B cell (primary cell): ENCODE measurements around the gene TTC28. TPM values are rescaled to one million over a fixed set of nuclear protein-coding genes. Genes with fewer than 3 reads are reported as not detected.

Source experiments
- ATAC-seq: fragments of 200-7000 bp; cut with Tn5 transposase; one replicate; pipeline ENCODE4 v1.10.0; 2021; ENCODE audit warnings: low read depth, mild to moderate bottlenecking, moderate number of reproducible peaks, moderate library complexity
- CTCF ChIA-PET: fragments of 350-600 bp; sonication (Branson Sonifier 250); formaldehyde crosslinking; loops from one replicate; lab custom pipeline; 2021; ENCODE audit warnings: antibody characterized with exemption, inconsistent platforms; lab: Charles Lee
- POLR2A ChIA-PET: fragments of 350-600 bp; sonication (Branson Sonifier 250); formaldehyde crosslinking; loops from one replicate; lab custom pipeline; 2021; ENCODE audit warnings: antibody characterized with exemption; lab: Charles Lee
- DNase-seq: peaks from one replicate; pipeline ENCODE4 v3.0.0; 2013
- H2AFZ ChIP-seq: 2 replicates; pipeline ENCODE4 v1.6.1; 2012; ENCODE audit warnings: mild to moderate bottlenecking, low read depth, low read length; ENCODE audit not compliant: insufficient read depth, poor library complexity, severe bottlenecking
- H3K27ac ChIP-seq, 2 donors: 1 replicate in 1 of 2; 2 replicates in 1 of 2; pipeline ENCODE4 v1.5.1; 2012 to 2013; ENCODE audit warnings: low read length in 2 of 2, mild to moderate bottlenecking in 2 of 2, moderate library complexity in 1 of 2
- H3K27me3 ChIP-seq, 4 experiments: fragments of 200-600 bp in 1 of 4; sonication (generic) in 1 of 4; replicated peaks in 1 of 4; 1 replicate in 2 of 4; 2 replicates in 2 of 4; pipeline versions ENCODE4 v1.6.1 to v1.7.0; 2013 to 2016; ENCODE audit warnings: low read length in 3 of 4, mild to moderate bottlenecking in 2 of 4, mixed read lengths in 1 of 4, moderate library complexity in 1 of 4; ENCODE audit not compliant: insufficient read depth in 4 of 4, control insufficient read depth in 3 of 4; ENCODE audit errors: control extremely low read depth in 1 of 4
- H3K36me3 ChIP-seq, 2 experiments: replicated peaks in 1 of 2; 1 replicate in 1 of 2; 2 replicates in 1 of 2; pipeline versions ENCODE4 v1.6.1 to v1.7.1; 2013; ENCODE audit warnings: low read length in 1 of 2; ENCODE audit not compliant: insufficient read depth in 2 of 2, control insufficient read depth in 1 of 2; ENCODE audit errors: control extremely low read depth in 1 of 2, extremely low read depth in 1 of 2
- H3K4me1 ChIP-seq, 2 donors: fragments of 200-600 bp in 1 of 2; sonication (generic) in 1 of 2; 1 replicate in 1 of 2; 2 replicates in 1 of 2; pipeline versions ENCODE4 v1.5.1 to v1.6.1; 2013 to 2017; ENCODE audit warnings: low read length in 2 of 2; ENCODE audit not compliant: control insufficient read depth in 2 of 2, insufficient read depth in 2 of 2
- H3K4me2 ChIP-seq: replicated peaks from 2 replicates; pipeline ENCODE3; 2012; ENCODE audit warnings: mild to moderate bottlenecking, low read depth, low read length; ENCODE audit not compliant: poor library complexity, severe bottlenecking
- H3K4me3 ChIP-seq, 5 experiments: fragments of 200-600 bp in 1 of 5; sonication (generic) in 1 of 5; 1 replicate in 3 of 5; 2 replicates in 2 of 5; pipeline versions ENCODE4 v1.5.1 to v1.7.0; 2011 to 2016; ENCODE audit warnings: low read length in 4 of 5, mild to moderate bottlenecking in 4 of 5, low read depth in 2 of 5, control low read depth in 1 of 5, moderate library complexity in 1 of 5; ENCODE audit not compliant: insufficient read depth in 1 of 5; ENCODE audit errors: control extremely low read depth in 1 of 5, extremely low read depth in 1 of 5
- H3K79me2 ChIP-seq: fragments of 200-600 bp; sonication (generic); one replicate; pipeline ENCODE4 v1.6.0; 2016; ENCODE audit warnings: low read length; ENCODE audit not compliant: control insufficient read depth, insufficient read depth
- H3K9ac ChIP-seq: fragments of 200-600 bp; sonication (generic); 2 replicates; pipeline ENCODE4 v1.6.1; 2017; ENCODE audit warnings: mild to moderate bottlenecking, low read length, moderate library complexity
- H3K9me3 ChIP-seq, 3 donors: one replicate each; pipeline versions ENCODE4 v1.6.1 to v1.7.1; 2013; ENCODE audit warnings: low read length in 2 of 3; ENCODE audit not compliant: control insufficient read depth in 2 of 3, insufficient read depth in 1 of 3; ENCODE audit errors: control extremely low read depth in 1 of 3
- H4K20me1 ChIP-seq: 2 replicates; pipeline ENCODE4 v1.6.0; 2012; ENCODE audit warnings: mild to moderate bottlenecking, low read length; ENCODE audit not compliant: insufficient read depth, control insufficient read depth, poor library complexity, severe bottlenecking
- H3K27ac Mint-ChIP-seq: one replicate; pipeline ENCODE4 v1.8.0; 2021; ENCODE audit warnings: mixed read lengths
- H3K27me3 Mint-ChIP-seq: one replicate; pipeline ENCODE4 v1.8.0; 2021; ENCODE audit warnings: mixed read lengths
- H3K4me1 Mint-ChIP-seq: one replicate; pipeline ENCODE4 v1.8.0; 2021; ENCODE audit warnings: mixed read lengths
- H3K4me3 Mint-ChIP-seq: one replicate; pipeline ENCODE4 v1.8.0; 2021; ENCODE audit warnings: mixed read lengths
- H3K9me3 Mint-ChIP-seq: one replicate; pipeline ENCODE4 v1.8.0; 2022; ENCODE audit warnings: mixed read lengths; ENCODE audit not compliant: insufficient read depth
- EZH2 ChIP-seq: IDR thresholded peaks from 2 replicates; pipeline ENCODE4 v1.6.1; 2012; ENCODE audit warnings: borderline replicate concordance, low read depth, mild to moderate bottlenecking, moderate library complexity, low read length; ENCODE audit not compliant: insufficient read depth, poor library complexity, severe bottlenecking
- WGBS: methylation state at CpG from one replicate; pipeline ENCODE4 v1.1.5; 2013; ENCODE audit warnings: missing lambda C conversion rate; ENCODE audit not compliant: insufficient coverage; 5-methylcytosine and 5-hydroxymethylcytosine counted together
- intact Hi-C: fragments of 100-400 bp; cut with micrococcal nuclease; formaldehyde crosslinking; loops from one replicate; pipeline ENCODE4 v1.10.0; 2022
- polyA plus RNA-seq: library from polyadenylated mRNA; depleted of rRNA; stranded (reverse); fragments of >200 nt; gene quantifications from 2 replicates; pipeline ENCODE4 v1.2.3, GENCODE V29; 2012
- total RNA-seq, 2 donors: library from RNA; stranded (reverse); fragments of 120-200 nt in 1 of 2; gene quantifications; 1 replicate in 1 of 2; 2 replicates in 1 of 2; pipeline versions ENCODE4 v1.2.3 to v1.2.4, GENCODE V29; 2013 to 2022
- TF ChIP-seq, protein P1 (sequence below): fragments of 200-600 bp; IDR thresholded peaks from one replicate; pipeline ENCODE4 v1.8.0; 2022; ENCODE audit warnings: antibody characterized with exemption, mild to moderate bottlenecking

TTC28 gene
- total and polyA plus RNA-seq, 2 donors (not counting 1 experiment from before 2014, with no cell fraction given), result 4.5 to 7.3 TPM

DNA sequence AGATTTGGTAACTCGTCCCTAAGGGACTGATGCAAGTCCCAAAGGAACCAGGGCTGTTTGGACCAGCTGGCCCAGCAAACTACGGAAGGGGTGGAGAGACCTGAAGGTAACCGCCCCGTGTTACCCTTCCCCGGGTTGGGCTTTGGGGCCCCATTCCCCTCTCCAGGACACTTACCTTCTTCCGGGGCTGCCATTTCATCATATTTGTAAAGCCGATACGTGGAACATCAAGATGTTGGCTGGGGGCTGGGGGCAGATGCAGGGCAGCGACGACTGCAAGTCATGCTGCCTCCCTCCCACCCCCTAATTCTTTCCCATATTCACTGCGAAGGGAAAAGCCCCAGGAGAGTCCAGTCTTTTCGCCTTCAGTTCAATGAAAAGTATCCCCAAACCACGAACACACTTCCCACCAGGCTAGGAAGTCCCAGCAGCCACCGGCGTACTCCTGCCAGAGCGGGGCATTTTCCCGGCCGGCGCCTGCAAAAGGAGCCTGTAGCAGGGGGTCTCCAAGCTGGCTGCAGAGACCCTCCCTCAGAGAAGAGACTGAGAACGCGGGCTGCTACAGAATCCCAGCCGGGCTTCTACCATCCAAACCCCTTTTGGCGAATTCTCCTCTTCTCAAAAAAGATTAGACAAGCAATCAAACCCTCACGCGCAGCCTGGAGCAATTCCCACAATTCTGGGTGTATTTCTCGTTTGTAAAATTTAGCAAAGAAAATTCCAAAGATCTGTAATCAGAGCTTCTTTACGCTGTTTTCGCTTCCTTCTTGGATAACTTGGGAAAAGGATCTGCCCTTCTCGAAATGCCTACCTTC, 236.7 kb downstream of the TTC28 start:
- no peak overlapping the region for H3K27ac Mint-ChIP-seq
- no peaks in the 10 kb centered on the region for H3K9me3 Mint-ChIP-seq
- Histone ChIP-seq H3K4me3 (peak overlapping the region; percentile 8 to 58 (median 32)), H3K79me2 (no peaks in the 10 kb centered on the region), H3K27me3 (peaks cover 2 to 27% (median 18%) of the 10 kb centered on the region in 4 experiments), H2AFZ (peak overlapping the region; percentile 66), H3K9ac (peak overlapping the region; percentile 55), H3K36me3 (no peaks in the 10 kb centered on the region), H3K9me3 (peaks cover 0 to 7% (median 0%) of the 10 kb centered on the region in 3 donors), H3K4me2 (peak overlapping the region; percentile 77), H3K27ac (no peak overlapping the region), H3K4me1 (peaks cover 19 to 20% of the 10 kb centered on the region in 2 donors), H4K20me1 (no peaks in the 10 kb centered on the region)
- intact Hi-C loops, result no loop called here
- CTCF ChIA-PET, result interaction anchor here (0.6 kb wide), 1 partner anchor 12 kb away, joined by 3 read pairs; no protein-coding TSS in a partner anchor
- peaks cover 43% of the 10 kb centered on the region for H3K27me3 Mint-ChIP-seq
- DNase-seq (no peak), ATAC-seq (peak; percentile 10)
- POLR2A ChIA-PET, result no interaction called here
- WGBS, result 1% methylated on average over 20 of the region's 29 CpGs
- TF ChIP-seq, protein P1, sequence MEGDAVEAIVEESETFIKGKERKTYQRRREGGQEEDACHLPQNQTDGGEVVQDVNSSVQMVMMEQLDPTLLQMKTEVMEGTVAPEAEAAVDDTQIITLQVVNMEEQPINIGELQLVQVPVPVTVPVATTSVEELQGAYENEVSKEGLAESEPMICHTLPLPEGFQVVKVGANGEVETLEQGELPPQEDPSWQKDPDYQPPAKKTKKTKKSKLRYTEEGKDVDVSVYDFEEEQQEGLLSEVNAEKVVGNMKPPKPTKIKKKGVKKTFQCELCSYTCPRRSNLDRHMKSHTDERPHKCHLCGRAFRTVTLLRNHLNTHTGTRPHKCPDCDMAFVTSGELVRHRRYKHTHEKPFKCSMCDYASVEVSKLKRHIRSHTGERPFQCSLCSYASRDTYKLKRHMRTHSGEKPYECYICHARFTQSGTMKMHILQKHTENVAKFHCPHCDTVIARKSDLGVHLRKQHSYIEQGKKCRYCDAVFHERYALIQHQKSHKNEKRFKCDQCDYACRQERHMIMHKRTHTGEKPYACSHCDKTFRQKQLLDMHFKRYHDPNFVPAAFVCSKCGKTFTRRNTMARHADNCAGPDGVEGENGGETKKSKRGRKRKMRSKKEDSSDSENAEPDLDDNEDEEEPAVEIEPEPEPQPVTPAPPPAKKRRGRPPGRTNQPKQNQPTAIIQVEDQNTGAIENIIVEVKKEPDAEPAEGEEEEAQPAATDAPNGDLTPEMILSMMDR, result no peak
- TF ChIP-seq EZH2, result no peak
- peaks cover 18% of the 10 kb centered on the region for H3K4me1 Mint-ChIP-seq
- peak overlapping the region; percentile 79 for H3K4me3 Mint-ChIP-seq

DNA sequence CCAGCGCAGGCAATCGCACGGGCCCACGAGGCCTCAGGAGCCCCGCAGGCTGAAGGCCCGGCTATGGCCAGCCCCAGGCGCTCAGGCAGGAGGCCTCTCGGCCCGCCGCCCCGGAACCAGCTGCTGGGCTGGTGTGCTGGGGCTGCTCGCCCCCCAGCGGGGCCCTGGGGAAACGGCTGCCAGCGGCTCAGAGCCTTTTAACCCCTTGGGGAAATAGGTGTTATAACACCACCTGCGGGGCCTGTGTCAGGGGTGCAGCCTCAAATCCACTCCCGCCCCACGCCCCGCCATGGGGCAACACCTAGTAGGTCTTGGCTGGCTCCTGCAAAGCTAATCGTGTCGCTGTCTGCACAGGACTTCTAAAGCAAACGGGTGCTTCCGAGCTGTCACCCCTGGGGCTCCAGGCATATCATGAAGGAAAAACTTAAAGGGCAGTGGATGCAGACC, 237.4 kb downstream of the TTC28 start:
- H3K9me3 ChIP-seq, result peaks cover 0 to 7% (median 0%) of the 10 kb centered on the region in 3 donors
- H3K79me2 ChIP-seq, result no peaks in the 10 kb centered on the region
- DNase-seq (peak; percentile 60), ATAC-seq (peak; percentile 75)
- intact Hi-C loops, result no loop called here
- Mint-ChIP-seq H3K27me3 (peaks cover 43% of the 10 kb centered on the region), H3K27ac (no peak overlapping the region), H3K9me3 (no peaks in the 10 kb centered on the region), H3K4me1 (peaks cover 18% of the 10 kb centered on the region), H3K4me3 (peak overlapping the region; percentile 79)
- H3K27ac ChIP-seq, result no peak overlapping the region
- H2AFZ ChIP-seq, result peak overlapping the region; percentile 66
- TF ChIP-seq, protein P1, result peak; percentile 63
- no peak for TF ChIP-seq EZH2
- no peaks in the 10 kb centered on the region for H3K36me3 ChIP-seq
- WGBS, result under 1% methylated on average over 23 of the region's 23 CpGs
- peak overlapping the region; percentile 77 for H3K4me2 ChIP-seq
- H4K20me1 ChIP-seq, result no peaks in the 10 kb centered on the region
- H3K4me1 ChIP-seq, result peaks cover 19 to 20% of the 10 kb centered on the region in 2 donors
- peaks cover 2 to 27% (median 18%) of the 10 kb centered on the region in 4 experiments for H3K27me3 ChIP-seq
- ChIA-PET CTCF (no interaction called here), POLR2A (interaction anchor here (0.6 kb wide), 1 partner anchor 1254 kb away, joined by 4 read pairs; no protein-coding TSS in a partner anchor)
- H3K4me3 ChIP-seq, result peak overlapping the region; percentile 8 to 58 (median 32)
- peak overlapping the region; percentile 55 for H3K9ac ChIP-seq
